Measurements from ENCODE around the gene NAT16.
"Not testable (repeated sequence)": the region's sequence is repeated elsewhere in the genome, so short reads cannot be mapped to it uniquely, and the experiment has no call there.

NAT16 gene

DNA sequence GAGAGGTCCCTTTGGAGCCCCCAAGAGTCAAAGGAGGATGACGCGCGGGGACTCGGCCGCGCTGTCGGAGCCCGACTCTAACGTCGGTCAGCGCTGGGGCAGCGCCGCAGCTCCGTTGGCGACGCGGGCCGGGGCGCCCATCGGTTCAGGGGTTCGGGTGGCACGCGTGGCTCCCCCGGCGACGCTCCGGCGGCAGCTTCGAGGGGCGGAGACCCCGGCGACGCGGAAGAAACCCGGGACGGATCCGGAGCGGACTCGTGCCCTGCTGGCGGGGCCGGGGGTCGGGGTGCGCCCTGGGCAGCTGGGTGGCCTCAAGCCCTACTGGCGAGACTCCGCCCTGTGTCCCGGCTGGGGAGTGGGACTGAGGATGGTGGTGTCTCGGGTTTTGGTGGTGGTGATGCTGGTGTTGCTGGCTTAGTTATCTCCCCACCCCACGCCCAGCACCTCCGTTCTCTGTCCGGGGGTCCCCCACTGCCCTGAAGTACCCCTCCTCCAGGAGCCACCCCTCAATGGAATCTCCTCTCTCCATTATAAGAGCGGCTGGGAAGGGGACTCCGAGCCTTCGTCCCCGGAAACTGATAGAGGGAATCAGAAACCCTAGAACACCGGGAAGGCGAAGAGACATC is at the start of gene NAT16:
NAT16 (minus strand) TSS at position 164 of the 626 bp plus-strand sequence. CDS start 5,486 bp downstream, outside the sequence.
- DNase-seq: no peak

DNA sequence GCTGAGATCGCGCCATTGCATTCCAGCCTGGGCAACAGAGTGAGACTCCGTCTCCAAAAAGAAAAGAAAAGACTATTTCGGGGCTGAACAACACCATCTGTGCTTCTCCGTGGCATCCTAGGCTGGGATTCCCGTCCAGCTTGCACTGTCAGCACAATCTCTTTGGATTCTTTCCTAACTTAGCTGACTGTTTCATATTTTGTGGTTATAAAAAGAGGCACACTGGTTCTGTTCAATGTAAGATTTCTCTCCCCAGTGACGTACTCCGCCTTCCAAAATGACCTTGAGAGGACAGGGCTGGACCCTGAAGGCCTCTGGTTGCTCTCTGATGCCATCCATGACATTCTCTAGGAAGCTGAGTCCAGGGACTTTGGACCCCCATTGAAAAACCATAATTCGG is 46.6 kb upstream of the NAT16 start:
- no peak for DNase-seq

DNA sequence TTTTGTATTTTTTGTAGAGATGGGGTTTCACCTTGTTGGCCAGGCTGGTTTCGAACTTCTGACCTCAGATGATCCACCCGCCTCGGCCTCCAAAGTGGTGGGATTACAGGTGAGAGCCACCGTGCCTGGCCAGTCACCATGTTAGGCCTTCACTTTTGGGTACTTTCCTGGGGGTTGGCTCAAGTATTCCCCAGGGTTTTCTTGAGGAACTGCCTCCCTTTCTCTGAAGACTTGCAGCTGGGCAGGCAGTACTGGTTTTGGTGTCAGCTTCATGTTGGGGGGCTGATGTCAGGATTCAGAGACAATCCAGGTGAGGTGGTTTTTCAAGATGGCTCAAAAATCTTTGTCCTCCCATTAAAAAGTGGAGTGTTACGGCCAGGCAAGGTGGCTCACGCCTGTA is 45.6 kb upstream of the NAT16 start:
- no peak for DNase-seq

DNA sequence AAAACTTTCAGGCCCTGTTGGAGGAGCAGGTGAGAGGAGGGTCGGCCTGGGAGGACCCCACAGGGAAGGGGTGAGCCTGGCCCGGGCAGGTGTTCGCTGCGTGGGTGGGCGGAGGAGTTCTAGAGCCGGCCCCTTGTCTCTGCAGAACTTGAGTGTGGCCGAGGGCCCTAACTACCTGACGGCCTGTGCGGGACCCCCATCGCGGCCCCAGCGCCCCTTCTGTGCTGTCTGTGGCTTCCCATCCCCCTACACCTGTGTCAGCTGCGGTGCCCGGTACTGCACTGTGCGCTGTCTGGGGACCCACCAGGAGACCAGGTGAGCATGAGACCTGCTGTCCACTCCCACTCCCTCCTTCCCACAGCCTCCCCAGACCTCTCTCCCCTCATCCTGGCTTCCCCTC is 43.4 kb upstream of the NAT16 start:
- DNase-seq: no peak

DNA sequence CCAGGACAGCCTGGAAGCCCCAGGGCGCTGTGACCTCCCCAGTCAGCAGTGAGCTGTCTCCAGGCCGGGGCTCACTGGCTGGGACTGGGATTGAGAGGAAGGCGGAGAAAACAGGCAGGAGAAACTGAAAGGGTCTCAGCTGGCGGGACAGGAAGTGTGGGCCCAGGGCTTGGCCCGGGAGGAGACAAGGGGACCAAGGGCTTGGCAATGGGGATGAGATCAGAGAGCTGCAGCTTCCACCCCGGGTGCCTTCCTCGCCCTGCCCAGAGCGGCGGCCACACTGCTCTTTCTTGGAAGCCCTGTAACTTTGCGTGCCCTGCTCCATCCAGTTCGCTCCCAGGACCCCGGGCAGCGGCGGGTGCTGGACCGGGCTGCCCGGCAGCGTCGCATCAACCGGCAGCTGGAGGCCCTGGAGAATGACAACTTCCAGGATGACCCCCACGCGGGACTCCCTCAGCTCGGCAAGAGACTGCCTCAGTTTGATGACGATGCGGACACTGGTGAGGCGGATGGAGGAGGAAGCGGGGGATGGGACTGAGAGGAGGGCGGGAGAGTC is 42.3 kb upstream of the NAT16 start:
- DNase-seq: no peak

DNA sequence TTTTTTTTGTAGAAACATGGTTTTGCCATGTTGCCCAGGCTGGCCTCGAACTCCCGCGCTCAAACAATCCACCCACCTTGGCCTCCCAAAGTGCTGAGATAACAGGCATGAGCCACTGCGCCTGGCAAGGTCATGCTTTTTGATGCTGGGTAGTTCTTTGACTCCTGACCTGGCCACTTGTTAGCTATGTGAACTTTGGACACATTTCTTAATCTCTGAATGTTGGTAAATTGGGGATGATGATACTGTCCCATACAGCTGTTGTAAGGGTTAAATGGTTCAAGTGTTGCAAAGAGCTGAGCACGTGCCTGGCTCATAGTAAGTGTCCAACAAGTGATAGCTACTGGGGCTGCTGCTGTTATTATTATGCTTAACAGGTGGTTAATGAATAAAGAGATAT is 40.2 kb upstream of the NAT16 start:
- DNase-seq: no peak

DNA sequence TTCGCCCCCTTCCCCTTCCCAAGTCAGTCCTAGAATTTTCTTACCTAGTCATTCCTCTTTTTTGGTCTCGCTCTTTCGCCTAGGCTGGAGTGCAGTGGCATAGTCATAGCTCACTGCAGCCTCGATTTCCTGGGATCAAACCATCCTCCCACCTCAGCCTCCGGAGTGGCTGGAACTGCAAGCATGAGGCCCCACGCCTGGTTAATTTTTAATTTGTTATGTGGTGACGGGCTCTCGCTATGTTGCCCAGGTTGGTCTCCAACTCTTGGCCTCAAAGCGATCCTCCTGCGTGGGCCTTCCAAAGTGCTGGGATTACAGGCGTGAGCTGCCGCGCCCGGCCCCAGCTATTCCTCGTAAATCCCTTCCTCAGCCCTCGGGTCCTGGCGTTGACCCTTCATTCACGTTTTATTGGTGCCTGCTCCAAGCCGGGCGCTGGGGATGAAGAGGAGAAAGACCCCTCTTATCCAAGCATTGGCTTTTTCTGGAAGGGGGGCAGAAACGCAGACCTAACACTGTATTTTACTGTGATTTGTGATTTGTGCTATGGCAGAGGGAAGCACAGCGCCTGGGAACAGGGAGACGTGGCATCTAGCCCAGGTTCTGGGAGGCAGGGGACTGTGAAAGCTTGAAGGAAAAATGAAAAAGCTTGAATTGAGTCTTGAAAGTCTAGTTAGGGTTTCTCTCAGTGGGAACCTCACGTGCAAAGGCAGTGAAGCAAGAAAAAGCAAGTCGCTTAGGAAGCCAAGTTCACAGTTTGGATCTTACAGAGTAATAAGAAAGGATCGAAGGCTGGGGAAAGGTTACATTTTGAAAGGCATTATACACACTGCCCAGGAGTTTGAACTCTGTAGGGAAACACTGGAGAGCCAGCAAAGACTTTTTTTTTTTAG is 38.4 kb upstream of the NAT16 start:
- DNase-seq: no peak

DNA sequence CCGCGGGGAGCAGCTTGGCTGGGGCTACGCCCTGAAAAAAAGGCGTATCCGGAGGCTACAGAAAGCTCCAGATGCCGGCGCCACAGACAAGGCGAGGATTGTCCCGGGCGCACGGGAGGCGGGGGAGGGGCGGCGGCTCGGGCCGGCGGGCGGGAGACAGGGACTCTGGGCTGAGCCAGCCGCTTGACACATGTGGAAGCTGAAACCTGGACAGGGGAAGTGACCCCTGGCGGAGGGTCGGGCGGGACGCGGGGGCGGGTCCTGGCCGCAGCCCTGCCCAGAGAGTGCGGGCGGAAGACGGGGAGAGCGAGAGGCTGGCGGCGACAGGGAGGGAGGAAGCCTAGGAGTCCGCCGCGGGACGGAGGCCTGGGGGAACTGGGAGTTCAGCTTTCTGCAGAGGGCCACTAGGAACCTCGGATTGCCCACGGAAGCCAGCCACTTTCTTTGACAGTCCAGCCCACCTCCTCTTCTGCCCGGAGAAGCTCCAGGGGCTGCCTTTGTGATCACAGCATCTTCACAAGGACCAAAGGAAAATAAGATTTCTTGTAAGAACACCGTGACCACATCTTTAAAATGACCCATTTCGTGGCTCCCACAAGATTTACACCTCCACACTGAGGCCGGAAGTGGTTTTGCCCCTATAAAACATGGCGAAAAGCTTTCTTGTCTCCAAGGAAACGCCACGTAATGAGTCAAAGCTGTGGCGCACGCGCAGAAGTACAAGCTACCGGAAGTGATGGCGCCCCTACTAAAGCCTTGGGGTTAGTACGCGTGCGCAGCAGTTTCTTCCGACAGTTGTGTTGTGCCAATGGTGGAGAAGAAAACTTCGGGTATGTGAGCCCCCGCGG is 37.5 kb upstream of the NAT16 start, which contains the start of the genes PLOD3 and ZNHIT1:
PLOD3 (minus strand) TSS at position 194 of the 848 bp plus-strand sequence. CDS start 307 bp downstream, outside the sequence.
ZNHIT1 (plus strand) TSS at position 778 of the 848 bp plus-strand sequence; CDS start at position 809, 31 bp downstream.
- peak; percentile 38 to 95 (median 90) for DNase-seq

DNA sequence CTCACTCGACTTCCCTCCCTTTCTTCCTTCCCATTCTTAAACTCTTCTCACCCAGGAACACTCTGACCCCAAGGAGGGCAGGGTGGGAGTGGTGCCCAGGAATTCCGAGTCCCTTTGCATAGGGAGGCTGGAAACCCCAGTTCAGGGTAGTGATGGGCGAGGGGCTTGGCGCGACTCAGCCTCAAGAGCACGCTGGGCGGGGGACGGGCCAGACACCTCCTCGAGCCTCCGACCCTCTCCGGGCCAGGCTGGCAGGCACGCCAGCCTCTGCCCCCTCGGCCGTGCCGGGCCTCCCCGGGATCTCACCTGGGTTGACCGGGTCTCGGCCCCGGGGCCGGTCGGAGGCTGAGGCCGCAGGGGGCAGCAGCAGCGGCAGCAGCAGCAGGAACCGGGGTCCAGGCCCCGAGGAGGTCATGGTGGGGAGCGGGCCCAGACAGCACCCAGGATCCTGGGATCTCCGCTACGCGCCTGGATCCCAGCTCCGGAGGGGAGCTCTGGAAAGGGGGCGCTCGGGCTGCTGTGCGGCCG is 36.8 kb upstream of the NAT16 start:
- peak in 2 of 14 donors; percentile 48 to 57 for DNase-seq

DNA sequence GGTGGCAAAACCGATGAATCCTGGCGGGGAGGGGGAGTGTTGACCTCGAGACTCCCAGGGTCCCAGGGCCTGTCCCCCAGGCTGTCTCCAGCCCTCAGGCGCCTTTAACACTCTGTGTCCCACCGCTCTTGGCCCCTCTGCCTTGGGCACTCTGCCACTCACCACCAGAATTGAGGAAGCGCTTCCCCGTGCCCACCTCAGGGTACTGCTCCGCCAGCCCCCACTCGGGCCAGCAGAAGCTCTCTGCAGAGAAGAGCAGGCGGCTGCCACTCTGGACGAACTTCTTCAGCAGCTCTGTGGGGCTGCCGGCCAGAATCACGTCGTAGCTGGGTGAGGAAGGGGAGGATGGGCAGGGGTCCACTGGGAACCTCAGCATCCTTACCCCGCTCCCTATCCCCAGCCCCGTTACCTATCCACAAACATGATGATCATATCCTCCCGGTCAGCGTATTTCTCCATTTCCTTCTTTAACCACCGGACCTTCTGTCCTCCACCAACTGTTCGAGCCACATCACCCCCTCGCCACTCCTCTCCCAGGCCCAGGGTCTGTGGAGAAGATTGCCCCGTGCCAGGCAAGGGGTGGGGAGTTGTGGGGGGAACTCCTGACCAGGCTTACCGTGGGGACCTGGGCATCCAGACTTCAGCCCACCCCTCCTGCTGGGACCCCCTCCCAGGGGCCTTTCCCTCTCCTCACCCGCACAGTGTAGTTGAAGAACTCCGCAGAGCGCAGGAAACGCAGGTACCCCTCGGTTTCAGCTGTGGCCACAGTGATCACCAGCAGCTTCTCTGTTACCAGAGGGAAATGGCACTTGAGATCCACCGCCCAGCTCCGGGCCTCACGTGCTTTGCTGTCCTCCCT is 36.1 kb upstream of the NAT16 start:
- peak in 1 of 14 donors; percentile 53 for DNase-seq

DNA sequence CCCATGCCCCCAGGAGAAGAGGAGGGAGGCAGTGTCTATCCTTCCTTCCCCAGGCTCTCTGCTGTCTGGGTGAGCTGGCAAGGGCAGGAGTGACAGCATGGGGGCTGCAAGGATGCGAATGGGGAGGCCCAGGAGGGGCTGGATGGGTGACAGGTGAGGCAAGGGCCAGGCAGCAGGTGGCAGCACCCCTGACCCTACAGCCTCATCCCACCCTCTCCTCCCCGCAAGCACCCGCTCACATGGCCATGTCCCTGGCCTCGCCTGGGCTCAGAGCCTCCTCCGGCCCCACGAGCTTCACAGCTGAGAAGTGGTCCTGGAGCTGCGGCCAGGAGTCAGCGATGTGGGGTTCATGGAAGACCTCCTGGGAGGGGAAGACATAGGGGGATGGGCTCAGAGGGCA is 31.9 kb upstream of the NAT16 start:
- DNase-seq: no peak

DNA sequence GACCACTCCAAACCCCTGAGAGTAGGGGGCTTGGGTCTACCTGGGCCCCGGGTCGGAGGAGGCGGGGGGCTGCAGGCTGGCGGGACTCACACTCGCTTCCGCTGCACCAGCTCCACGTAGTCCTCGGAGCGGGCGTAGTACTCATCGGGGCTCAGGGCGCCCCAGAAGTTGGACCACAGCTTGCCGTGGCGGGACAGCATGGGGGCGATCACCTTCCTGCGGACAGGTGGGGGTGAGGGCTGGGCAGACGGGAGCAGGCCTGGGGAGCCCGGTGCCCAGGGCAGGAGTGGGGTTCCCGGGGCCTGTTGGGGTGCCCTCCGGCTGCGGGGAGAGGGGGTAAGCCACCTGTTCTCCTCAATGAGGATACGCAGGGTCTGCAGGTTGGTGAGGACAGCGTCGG is 31.4 kb upstream of the NAT16 start:
- DNase-seq: no peak

- DNase-seq: no peak
Measured at GRCh38 chr7:101210143-101210542, 30.1 kb upstream of the NAT16 start.

GRCh38 chr7:101208794-101209193 is 28.7 kb upstream of the NAT16 start:
- no peak for DNase-seq

DNA sequence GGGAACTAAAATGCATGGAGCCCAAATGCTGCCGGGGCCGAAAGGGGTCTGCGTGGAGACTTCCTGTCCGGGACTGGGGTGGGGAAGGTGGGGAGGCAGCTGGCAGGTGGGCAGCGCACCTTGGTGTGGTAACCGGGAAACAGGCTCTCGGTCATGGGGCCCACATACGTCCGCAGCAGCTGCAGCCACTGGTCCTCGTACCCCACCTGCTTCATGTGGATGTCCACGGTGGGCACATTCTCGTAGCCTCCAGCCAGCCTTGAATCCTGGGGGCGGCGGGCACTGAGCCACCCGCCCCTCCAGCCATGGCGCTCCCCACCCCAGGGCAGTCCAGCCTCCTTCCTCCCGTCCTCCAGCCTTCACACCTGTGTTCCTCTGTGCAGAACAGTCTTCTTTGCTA is 27.4 kb upstream of the NAT16 start:
- DNase-seq: no peak

GRCh38 chr7:101206665-101207042 is 26.6 kb upstream of the NAT16 start:
- no peak for DNase-seq

DNA sequence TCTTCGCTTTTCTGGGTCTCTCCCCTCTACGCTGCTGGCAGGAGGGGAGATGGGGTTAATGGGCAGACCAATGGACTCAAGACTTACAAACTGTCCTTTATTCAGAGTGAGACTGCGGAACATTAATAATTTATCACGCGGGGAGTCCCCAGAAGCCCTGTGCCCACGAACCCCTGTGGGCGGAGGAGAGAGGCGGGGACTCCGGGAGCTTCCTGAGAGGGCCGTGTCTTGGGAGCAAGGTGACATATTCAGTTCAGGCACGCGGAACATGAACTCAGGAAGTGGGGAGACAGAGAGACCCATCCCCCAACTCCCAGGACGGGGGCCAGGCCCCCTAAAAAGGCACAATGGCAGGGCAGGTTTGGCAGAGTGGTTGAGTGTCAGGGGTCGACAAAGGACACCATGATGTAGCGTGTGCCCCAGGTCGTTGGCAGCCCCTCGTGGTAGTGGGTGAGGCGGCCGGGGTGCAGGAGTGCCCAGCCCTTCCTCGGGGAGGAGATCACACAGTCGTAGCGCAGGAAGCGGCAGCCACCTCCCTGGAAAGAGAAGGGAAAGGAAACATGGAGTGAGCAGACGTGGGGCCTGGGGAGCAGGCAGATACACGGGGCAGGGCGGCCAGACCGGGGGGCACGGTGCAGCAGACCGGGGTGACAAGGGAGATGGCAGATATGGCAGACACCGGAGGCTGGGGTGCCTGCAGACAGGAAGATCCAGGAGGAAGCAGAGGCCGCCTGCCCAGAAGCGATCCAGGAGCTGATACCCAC is 26.0 kb upstream of the NAT16 start:
- DNase-seq: no peak

- DNase-seq: not testable (repeated sequence)
Measured at GRCh38 chr7:101203740-101204738, 23.9 kb upstream of the NAT16 start.

DNA sequence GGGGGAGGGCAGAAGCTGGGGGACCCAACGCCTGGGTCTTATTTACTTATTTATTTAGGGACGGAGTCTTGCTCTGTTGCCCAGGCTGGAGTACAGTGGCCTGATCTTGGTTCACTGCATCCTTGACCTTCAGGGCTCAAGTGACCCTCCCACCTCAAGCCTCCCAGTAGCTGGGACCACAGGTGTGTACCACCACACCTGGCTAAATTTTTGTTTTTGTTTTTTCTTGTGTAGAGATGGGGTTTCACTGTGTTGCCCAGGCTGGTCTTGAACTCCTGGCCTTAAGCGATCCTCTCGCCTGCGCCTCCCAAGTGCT is 22.5 kb upstream of the NAT16 start:
- no peak for DNase-seq
